NCI-H1694 (cell line): ENCODE data around the gene ITPR3.

Experiments used
- DNase-seq: peaks from one replicate; lab custom pipeline; 2025; lab: John Stamatoyannopoulos, UW

Gene ITPR3

DNA sequence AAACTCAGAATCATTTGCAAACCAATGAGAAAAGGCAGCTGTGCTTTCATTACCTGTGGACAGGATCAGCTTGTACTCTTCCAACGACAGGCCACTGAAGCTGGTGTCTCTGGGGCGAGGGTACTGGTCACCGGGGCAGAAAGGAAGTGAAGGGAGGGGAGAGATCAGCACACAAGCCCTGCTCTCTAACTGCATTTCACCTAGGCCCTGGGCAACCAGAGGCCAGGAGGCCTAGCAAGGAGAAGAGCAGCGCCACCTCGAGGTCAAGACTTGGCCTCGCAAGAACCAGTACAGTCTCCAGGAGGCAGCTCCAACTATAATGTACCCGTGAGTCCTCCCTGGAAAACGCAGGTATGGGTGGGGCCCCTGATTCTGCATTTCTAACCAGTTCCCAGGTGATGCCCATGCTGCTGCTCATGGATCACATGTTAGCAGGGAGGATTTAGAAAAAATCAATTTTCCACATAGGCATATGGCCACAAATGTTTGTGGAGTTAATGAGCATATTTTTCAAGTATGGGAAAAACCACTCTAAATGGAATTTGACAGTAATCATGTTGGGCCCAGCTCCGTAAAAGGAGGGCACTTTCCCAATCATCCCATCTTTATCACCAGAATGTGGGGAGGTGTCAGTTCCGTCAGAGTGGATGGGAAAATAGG, 79.4 kb downstream of the ITPR3 start:
- peak; percentile 26 for DNase-seq

GRCh38 chr6:33702345-33702977, 81.3 kb downstream of the ITPR3 start:
- peak; percentile 47 for DNase-seq

DNA sequence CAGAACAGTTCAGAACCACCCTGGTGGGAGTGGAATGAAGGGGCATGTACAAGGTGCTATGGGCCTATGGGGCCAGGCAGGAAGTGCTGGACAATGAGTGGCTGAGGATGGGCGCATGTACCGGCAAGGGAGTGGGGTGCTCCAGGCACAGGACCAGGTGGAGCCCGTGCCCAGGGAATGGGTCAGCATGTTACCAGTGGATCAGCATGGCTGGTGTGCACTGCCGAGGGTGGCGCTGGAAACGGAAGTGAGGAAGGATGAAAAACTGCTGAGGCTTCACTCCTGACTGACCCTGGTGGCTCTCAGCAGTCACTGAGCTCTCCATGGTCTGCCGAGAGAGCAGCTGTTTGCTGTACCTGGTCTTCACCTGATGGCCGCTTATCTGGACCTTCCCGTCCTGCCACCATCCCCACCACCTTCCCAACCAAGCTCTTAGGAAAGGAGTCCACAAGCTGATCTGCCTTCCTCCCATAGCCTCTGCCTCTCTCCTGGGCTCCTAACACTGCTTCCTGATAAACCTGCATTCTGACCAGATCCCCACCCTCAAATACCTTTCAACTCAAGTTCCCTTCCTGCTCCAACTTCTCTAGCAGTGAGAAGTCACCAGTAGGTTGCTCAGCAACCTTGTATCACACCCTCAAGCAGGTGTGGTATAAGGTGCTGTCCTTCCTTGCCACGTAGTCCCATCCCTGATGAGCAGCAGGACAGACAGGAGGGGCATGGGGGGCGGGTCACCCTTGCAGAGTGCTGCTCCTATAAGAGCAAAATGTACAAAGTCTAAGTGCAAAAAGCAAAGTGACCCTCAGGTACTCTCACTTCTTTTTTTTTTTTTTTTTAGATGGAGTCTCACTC, 83.3 kb downstream of the ITPR3 start:
- no peak for DNase-seq

GRCh38 chr6:33705268-33705885, 84.3 kb downstream of the ITPR3 start:
- no peak for DNase-seq

DNA sequence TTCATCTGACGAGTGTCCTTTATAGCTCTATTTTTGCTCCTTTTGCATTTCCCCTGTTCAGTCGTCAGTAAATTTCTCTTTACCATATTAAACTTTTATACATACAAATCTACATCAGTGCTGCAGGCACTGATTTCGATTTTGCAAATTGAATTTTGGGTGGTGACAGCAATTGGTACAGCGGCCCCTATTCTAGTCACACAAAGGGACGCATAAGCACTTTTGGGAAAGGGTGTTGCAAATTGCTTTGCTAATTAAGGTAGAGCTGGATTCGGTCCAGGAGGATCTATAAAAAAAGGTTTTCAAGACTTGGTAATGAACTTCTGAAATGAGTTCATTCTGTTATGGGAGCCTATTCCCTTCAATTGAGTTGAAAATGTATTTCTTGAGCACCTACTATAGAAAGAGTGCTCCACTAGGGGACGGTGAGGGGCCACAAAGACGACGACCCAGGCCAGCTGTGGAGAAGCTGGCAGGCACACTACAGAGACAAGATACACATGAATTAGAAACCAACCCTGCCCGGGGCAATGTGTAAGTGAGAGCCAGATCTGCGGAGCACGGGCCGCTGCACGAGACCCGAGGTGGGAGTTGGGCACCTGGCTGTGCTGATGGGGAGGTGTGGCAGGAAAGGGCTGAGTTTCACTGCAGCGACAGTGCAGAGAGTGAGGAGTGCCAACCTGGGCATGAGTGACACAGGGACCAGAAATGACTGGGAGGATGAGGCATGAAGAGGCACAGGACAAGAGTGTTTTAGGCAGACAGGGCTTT, 85.0 kb downstream of the ITPR3 start:
- no peak for DNase-seq

DNA sequence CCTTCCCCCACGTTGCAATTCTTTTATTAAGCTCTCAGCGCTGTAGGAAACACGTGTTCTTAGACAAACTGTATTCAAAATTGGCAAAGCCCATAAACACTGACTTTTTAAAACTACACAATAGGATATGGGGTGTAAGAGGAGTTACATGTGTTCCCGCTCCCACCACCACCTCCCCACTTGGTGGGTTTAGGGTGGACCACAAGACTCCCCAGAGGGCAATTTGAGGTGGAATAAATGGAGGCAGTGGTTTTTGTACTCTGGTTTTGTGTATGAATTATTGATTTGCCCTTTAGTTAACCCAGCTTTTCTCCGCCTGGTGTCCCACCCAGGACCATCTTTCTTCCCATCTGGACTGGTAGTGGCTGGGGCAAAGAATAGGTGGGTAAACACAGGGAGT, 86.6 kb downstream of the ITPR3 start:
- DNase-seq: no peak

DNA sequence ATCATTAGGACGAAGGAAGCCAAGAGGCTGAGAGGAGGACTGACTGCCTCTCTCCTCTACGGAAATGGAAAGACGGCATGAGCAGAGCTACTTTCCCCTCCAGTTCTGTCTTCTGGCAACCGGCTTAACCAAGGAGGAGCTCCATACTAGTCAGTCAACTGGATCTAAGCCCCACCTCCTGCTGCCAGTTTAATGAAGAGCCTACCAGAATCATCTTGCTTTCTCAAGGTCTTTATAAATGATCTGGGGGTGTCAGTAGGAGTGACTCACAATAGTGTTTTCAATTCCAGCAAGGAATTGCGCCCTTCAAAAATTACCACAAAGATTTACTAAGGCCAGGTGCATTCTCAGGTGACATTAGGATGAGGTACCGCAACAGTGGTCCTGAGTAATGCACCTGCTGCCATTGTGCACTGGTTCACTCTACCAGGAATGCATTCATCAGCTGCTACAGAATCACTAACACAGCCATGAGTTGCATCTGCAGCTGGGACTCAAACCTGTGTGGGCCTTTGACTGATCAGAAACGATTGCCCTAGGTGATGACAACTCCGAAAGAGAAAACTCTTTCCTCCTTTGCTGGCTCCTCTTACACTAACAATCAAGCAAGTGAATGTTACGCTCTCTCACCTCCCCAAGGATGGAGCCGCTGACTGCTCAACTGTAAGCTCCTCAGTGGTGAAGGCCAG, 87.5 kb downstream of the ITPR3 start:
- no peak for DNase-seq

DNA sequence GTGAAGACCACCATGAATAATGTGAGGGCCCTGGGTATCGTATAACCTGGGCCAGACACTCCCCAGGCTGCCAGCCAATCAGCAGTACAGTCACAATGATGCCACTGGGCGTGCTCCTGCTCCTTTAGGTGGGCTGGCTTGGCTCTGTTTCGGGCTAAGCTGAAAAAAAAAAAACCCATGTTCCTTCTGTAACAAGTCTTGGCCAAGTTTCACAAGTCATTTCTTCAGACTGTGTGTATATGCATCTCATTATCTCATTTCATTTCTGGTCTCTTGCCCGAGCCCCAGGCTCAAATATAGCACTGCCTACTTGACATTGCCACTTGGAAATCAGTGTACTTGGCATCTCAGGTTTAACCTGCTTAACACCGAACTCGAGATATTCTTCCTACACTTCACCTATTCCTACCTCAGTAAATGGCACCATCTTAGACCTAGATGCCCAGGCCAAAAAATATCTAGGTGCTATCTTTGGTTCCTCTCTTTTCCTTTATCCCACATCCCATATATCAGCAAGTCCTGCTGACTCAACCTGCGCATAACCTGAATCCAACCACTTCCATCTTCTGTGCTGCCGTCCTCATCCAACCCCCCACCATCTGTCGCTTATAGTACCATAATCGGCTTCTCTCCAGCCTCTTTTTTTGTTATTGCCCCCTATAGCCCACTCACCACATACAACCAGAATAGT, 88.6 kb downstream of the ITPR3 start:
- no peak for DNase-seq

- no peak for DNase-seq
Observed at GRCh38 chr6:33710296-33711121, 89.4 kb downstream of the ITPR3 start.

- DNase-seq: peak; percentile 92
Observed at GRCh38 chr6:33711140-33712129, 90.3 kb downstream of the ITPR3 start, which contains the start of gene UQCC2. Gene UQCC2 (minus strand): TSS chr6:33711700. CDS start chr6:33711686, 14 bp downstream.

GRCh38 chr6:33712914-33713313, 91.8 kb downstream of the ITPR3 start:
- DNase-seq: no peak

GRCh38 chr6:33713786-33714185, 92.7 kb downstream of the ITPR3 start:
- DNase-seq: no peak

DNA sequence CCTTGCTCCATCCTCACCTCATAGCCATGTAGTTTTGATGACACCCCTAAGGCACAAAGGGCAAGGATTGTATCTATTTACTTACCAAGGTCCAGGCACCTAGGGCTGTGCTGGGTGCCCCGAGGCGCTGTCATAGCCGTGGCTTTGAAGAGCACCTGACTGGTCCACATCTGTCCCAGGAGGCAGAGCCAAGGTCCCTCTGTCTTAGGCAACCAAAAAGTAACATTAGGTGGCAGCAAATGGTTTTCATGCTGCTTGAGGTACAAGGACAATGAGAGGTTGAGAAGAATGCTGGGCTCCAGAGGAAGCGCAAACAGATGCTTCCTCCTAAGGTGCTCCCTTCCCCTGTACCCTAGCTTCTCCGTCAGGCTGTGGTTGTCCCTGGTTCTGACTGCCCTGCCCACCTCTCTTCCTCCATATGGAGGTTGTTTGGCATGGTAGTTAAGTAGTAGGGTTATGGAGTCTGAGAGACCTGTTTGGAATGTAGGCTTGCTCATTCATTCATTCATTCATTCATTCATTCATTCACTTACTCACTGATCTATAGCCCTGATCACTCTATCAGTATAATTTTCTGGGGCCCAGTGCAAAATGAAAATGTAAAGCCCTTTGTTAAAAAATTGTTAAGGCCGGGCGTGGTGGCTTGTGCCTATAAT, 93.4 kb downstream of the ITPR3 start:
- no peak for DNase-seq

GRCh38 chr6:33716379-33716778, 95.3 kb downstream of the ITPR3 start:
- DNase-seq: no peak

DNA sequence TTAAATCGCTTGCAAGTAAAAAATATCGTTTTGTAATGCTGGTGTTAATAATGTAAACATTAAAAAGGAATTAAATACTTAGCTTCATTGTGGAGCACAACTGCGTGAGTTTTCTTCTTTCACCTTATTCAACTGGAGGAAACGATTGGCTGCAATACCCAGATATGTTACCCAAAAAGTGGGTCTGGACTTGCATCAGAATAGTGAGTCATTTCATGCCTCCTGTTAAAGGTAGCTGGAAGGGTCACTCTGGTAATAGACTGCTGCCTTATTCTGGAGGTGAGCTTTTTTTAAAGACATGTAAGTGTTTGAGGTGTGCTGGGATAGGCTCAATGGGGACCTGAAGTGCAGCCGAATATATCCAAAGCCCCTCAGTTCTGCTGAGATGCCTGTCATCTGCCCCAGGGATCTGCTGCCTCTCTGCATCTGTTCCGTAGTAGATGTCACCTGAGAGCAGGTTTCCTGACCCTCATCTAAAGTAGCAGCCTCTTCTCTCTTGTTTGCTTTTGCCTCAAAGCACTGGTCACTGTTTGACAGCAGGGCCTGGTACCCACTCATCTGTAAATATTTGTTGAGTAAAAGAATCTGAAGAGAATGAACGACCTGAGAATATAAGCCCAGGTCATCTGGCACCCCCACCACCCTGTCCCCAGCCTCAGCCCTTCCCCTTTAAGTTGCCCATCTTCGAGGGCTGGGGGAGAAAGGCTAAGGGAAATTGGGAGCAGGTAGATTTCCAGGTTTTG, 95.9 kb downstream of the ITPR3 start:
- DNase-seq: no peak

GRCh38 chr6:33717934-33718455, 96.9 kb downstream of the ITPR3 start:
- DNase-seq: no peak

DNA sequence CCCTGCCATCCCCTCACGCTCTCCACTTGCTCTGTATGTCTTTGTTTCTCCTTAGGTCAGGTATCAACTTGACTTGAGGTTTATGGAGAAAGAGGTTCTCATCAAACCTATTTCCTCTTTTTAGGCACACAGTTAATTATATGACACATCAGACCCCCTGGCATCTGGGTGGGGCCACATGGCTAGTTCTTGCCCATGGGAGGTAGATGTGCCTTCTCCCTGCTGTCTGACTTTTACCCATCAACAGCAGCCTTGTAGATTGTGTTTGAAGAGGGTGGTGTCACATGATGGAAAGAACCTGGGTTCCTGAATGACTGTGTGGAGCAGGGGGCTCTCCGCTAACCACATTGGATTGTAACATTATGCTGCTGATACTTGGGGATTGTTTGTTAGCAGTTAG, 97.6 kb downstream of the ITPR3 start:
- DNase-seq: no peak
